ENCODE data around the gene CHMP4B. TPM values are rescaled to one million over a fixed set of nuclear protein-coding genes. Genes with fewer than 3 reads are reported as not detected.

Gene CHMP4B
- total RNA-seq, 1 experiment from 2014 or later = 38.5 TPM

DNA sequence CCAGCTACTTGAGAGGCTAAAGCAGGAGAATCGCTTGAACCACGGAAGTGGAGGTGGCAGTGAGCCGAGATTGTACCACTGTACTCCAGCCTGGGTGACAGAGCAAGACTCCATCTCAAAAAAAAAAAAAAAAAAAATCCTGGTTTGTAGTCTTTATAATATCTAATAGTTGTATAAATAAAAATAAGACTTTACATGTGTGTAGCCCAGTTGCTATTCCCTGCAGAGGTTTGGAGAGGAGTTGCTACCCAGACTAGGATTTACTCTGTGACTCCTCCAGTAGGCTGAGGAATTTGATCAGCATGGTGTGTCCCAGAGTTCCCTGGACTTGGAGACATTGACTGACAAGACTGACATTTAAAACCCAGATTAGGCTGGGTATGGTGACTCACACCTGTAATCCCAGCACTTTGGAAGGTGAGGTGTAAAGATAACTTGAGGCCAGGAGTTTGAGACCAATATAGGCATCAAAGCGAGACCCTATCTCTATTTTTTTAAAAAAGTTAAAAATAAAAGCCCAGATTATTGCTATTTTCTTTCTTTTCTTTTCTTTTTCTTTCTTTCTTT, 10.2 kb downstream of the CHMP4B start:
- DNase-seq (ENCODE audit: low read depth) = no peak

DNA sequence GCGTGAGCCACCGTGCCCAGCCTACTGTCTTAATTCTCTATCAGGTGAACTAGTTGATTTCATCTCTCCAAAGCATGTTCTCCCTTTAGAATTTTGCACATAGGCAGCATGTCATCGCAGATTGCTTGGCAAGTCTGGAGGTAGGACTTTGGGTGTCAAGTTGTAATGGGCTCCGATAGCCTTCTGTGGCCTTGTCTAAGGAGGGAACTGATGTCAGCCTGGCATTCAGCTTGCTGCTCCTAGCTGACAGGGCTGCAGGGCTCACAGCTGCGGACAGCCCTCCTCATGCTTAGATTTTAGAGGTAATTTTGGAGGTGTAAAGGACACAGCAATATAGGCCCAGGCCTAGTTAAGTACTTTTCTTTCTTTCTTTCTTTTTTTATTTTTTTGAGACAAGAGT, 11.3 kb downstream of the CHMP4B start:
- DNase-seq (ENCODE audit: low read depth) = no peak

DNA sequence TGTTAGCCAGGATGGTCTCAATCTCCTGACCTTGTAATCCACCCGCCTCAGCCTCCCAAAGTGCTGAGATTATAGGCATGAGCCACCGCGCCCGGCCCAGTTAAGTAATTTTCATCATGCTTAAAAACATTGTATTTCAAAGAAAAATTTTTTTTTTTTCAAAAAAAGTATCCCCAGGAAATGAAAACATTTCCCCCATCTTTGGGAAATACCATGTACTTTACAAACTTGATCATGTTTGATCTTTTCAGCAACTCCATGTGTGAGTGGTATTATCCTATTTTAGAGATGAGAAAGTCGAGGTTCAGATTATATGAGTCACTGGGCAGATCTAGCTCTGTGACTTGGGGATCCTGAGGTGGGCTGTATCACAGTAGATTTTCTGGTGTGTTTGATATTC, 11.8 kb downstream of the CHMP4B start:
- no peak for DNase-seq (ENCODE audit: low read depth)

DNA sequence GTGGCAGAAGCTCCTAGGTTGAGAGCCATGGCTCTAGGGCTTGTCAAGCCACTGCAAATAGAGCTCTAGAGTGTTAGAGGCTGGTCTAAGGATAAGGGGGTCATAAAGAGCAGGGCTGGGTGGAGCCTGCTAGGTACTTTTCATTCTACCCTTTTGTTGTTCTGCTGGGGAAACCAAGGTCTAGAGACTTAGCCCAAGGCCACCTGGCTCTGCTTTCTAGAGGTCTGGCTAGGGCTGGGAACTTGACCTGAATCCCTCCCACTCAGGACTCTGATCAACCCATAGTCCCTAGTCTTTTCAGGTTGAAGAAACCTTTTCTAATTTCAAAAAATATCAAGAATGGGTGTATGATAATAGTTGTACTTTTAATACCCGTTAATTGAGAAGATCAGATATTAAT, 13.7 kb downstream of the CHMP4B start:
- no peak for DNase-seq (ENCODE audit: low read depth)

DNA sequence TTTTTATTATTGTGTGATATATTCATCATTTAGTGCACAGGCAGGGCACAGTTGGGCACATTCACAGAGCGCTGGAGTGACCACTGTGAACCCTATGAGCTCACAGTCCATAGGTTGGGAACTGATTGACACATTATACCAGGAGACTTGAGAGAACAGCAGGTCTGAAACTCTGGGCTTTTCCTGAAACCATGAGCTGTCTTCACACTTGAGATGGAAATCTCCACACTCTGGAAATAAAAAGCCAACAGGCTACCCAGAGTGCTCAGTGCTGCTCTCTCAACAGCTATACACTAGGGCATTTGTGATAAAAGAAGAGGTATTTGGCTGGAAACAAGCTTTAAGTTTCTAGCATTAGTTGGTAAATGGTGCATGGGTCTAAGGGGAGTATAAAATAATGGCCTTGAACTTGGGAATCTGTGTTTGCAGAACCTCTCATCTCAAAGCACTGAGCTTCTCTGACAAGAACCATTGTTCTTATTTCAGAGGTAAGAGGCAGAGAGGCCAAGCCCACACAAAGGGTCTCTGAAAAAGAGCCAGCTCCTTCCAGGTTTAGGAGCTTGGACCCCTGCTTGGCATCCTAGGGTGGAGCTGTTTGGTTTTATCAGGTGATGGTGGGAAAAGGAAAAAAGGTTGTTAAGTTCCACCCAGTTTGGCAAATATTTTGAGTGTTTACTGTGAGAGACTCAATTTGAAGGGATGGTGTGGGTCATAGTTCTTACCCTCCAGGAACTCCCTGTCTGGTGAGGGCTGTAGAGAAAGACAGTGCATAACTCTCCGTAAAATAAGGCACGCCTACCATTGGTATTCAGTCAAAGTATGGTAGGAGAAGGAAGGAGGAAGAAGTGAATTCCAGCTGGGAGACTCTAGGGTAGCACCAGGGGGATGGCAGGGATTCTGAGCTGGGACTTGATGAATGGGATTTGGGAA, 14.5 kb downstream of the CHMP4B start:
- no peak for DNase-seq (ENCODE audit: low read depth)

DNA sequence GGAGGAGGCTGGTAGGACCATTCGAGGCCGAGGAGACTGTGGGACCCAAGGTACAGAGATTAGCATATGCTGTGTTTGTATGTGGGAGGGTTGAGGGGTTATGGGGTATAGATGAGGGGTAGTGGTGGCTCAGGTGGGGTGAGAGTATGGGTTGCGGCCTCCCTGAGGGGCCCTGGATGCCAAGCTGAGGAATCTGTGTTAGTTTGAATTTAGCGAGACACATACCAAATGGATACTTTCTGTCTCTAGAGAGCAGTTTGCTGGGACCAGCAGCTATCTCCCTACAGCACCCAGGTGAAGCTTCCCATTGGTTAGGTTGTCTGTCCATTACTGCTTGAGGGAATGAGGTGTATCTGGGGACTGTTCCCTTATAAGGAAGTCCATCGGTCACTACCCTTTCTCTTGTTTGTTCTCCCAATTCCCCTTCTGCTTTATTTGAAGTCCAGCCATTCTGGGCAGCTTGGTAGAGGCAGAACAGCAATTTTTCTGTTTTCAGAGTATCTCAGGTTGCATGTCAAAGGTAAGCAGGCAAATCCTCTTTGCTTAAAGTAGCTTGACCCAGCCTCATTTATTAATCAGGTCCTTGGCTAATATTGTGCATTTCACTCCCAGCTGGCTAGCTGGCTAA, 15.2 kb downstream of the CHMP4B start:
- DNase-seq (ENCODE audit: low read depth) = no peak

DNA sequence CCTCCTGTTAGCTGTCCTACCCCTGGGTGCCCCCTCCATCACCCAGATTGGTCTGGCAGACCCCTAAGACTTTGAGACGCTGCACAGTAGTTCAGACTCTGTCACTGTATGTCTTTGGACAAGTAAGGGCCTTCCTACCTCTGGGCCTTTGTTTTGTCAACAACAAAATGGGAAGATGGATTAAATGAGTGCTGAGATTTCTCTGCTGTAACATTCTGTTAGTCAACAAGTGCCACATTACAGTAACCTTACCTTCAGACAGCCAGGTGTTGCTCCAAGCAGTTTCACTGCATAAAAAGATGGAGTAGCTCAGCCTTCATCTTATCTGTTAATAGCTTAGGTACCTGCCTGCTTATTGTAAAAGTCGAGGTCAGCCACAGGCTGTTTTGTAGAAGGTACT, 16.0 kb downstream of the CHMP4B start:
- DNase-seq (ENCODE audit: low read depth) = no peak

DNA sequence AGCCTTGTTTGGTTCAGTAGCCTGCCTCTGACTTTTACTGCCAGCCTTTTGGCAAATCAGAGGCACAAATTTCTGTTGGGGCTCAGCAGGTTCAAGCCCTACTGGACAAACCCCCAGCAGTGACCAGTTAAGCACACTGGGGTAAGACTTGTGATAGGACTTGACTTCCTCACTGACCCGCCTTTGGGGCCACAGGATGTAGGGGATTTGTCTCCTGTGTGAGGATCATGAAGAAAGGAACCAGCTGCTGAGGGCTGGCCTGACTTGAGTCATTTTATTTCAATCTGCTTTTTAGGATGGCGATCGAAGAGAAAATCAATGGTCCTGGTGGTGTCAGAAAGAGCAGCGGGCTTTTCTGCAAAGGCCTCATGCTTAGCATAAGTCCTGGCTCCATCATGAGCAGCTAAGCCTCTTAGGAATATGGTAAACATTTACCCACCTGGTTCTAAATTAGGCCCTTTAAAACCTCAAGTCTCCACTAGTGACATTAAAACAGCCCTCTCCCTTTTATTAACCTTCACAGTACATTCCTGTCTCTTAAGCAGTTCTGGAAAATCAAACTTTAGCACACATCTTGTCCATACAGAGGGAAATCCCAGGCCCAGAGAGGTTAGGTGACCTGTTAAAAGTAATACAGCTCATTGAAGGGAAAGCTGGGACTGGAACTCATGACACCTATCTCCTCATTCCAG, 16.6 kb downstream of the CHMP4B start:
- DNase-seq (ENCODE audit: low read depth) = no peak

DNA sequence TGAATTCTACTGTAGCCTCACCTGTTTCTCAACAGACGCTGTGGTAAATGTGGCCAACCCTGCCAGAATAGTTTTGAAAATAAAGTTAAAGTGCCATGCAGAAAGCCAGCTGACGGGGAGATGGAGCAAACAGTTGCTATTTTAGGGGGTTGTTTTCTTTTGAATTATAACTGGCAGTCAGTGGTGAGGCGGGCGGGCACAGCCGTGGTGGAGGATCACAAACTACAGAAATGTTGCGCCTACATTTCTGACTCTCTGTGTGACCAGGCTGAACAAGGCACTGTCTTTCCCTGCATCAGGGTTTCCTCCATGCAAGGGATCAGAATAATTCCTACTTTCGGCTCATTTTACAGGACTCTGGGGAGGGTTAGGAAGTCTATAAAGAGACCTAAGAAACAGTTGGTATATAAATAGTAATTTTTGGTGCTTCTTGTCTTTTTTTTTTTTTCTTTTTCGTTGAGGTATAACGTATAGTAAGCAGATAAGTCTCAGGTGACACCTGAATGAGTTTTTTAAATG, 17.2 kb downstream of the CHMP4B start:
- DNase-seq (ENCODE audit: low read depth) = no peak

DNA sequence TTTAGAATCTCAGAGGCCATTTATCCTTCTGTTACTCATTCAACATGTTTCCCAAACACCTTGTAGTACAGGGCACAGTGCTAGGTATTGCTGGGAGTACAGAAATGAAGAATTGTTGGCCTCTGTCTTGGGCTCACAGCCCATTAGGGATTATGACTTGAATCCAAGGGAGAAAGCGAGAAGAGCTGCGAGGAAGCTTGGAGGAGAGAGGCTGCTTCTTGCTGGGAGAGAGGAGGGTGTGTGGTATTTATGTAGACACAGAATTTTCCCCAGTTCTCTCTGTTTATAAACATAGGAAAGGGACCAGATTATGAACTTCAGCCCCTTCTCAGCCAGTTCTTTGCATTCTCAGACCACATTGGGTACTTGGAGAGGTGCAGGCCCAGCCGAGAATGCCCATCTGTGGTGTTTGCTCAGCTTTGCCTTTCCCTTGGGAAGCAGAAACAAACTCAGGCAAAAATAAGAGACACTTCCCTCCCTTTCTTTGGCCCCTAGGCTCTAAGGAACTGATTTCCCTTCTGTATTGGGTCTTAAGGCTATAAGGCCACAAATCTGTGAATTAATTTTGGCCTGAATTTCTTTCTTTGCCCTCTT, 17.9 kb downstream of the CHMP4B start:
- DNase-seq (ENCODE audit: low read depth) = no peak

DNA sequence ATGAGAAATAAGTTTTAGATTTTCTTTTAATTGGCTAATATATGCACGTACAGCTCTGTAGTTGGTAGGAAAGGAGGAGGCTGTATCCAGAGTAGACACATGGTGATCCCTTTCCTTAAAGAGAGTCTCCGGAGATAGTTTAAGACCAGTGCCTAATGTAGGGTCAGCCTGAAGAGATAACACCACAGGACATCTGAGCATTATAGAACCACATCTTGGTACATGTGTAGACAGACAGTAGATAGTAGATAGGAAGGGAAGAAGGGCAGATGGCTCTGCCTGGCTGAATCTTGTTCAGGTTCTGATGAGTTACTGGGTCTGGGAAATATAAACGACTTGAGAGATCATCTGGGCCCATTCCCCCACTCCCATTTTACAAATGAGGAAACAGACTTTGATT, 18.5 kb downstream of the CHMP4B start:
- DNase-seq (ENCODE audit: low read depth) = no peak

DNA sequence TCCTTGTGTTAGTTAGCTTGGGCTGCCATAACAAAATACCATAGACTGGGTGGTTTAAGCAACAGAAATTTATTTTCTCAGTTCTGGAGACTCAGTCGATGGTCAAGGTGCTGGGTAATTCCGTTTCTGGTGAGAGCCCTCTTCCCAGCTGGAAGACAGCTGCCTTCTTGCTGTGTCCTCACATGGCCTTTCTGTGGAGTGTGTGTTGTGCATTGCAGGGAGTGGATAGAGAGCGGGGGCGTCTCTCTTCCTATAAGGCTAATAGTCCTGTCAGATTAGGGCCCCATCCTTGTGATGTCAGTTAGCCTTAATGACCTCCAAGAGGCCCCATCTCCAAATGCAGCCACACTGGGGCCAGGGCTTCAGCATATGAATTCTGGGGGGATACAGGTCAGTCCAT, 19.2 kb downstream of the CHMP4B start:
- no peak for DNase-seq (ENCODE audit: low read depth)

DNA sequence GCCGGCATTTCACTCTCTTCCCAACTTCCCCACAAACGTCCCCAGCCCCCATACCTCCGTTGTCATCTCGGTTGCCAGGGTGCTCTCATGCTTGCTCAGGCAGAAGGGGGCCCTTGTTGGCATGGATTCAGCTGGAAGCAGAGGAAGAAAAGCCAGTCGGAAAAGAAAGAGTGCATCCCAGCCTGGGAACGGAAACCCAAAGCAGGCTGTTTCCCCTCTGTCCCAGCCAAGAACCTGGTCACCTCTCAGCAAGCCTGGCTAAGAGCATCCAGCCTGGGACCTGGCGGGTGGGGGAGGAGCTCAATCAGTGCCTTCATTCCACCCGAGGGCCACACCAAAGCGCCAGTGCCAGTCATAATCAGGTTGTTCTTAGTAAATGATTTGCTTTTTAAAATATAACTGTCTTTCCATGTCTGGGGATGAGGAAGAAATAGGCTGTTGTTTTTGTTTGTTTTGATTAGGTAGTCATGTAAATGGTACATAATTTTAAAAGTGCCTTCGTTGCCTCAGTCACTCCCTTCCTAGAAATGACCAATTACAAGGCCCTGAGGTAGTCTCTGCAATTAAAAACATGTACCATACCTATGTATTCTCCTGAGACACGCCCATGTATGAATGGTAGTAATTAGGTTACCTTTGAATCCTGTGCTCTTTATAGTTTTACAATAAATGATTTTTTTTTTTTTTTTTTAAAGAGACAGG, 21.1 kb downstream of the CHMP4B start:
- no peak for DNase-seq (ENCODE audit: low read depth)

DNA sequence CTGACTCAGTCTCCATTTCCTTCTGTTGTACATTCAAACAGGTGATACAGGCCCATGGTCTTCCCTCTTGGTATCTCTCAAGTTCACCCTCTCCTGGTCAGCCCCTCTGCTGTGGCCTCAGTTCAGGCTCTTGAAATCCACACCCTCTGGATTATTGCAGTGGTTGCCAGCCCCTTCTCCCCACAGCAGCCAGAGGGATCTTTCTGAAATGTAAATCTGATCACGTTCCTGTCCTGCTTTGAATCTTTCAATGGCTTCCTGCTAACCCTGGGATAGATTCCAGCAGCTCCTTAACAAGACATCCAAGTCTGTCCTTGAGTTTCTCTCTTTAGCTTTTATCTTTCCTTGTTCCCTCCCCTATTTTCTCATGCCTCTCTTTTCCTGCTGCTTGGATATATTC, 22.2 kb downstream of the CHMP4B start:
- no peak for DNase-seq (ENCODE audit: low read depth)

DNA sequence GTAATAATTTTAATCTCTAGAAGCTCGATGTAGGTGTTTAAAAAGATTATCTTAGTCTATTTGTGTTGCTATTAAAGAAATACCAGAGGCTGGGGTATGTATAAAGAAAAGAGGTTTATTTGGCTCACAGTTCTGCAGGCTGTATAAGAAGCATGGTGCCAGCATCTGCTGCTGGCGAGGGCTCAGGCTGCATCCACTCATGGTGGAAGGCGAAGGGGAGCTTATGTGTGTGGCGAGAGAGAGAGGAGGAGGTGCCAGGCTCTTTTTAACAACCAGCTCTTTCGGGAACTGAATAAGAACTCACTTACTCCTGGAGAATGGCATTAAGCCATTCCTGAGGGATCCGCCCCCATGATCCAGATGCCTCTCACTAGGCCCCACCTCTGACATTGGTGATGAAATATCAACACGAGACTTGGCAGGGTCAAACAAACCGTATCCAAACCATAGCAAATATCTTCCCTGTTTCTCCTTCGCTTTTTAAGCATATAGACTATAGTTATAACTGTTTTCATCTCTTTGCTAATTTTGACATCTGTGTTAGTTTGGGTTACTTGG, 24.5 kb downstream of the CHMP4B start:
- DNase-seq (ENCODE audit: low read depth) = no peak

DNA sequence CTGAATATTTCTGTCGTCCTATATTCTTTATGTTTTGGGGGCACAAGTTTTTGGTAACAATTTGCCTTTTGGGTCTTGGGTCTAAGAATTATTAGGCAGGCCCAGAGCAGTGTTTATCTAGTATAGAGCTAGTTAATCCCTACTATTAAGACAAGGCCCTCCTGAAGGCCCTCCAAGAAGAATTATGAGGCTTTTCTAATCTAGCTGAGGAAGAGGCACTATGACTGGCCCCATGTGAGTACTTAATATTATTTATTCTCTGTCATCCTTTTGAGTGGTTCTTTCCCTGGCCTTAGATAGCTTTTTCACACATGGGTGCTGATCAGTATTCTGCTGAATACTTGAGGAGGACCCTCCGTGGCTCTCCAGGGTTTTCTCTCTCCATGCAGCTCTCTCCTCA, 25.1 kb downstream of the CHMP4B start:
- no peak for DNase-seq (ENCODE audit: low read depth)

DNA sequence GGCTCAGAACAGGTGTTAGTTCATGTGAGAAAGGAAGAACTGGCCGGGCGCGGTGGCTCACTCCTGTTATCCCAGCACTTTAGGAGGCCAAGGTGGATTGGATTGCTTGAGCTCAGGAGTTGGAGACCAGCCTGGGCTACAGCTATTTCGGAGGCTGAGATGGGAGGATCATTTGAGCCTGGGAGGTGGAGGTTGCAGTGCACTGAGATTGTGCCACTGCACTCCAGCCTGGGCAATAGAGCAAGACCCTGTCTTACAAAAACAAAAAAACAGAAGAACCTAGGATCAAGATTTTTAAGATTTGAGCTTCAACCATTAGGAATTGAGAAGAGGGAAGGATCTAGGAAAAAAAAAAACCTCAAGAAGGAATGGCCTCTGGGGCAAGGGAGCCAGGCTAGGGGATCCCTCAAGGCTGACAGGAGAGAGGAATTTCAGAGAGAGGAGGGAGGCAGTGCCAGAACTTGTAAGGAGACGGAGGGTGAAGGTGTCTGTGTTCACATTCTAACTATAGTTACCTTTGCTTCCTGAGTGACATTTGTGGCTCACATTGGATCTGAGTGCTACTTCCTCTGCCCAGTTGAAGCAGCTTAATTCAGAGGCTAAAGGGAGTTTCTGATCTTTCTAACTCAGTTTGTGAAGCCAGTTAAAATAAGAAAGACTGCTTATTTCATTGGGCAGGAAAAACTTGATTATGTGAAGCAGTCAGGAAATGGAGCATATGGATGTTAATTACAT, 26.1 kb downstream of the CHMP4B start:
- DNase-seq (ENCODE audit: low read depth) = no peak

DNA sequence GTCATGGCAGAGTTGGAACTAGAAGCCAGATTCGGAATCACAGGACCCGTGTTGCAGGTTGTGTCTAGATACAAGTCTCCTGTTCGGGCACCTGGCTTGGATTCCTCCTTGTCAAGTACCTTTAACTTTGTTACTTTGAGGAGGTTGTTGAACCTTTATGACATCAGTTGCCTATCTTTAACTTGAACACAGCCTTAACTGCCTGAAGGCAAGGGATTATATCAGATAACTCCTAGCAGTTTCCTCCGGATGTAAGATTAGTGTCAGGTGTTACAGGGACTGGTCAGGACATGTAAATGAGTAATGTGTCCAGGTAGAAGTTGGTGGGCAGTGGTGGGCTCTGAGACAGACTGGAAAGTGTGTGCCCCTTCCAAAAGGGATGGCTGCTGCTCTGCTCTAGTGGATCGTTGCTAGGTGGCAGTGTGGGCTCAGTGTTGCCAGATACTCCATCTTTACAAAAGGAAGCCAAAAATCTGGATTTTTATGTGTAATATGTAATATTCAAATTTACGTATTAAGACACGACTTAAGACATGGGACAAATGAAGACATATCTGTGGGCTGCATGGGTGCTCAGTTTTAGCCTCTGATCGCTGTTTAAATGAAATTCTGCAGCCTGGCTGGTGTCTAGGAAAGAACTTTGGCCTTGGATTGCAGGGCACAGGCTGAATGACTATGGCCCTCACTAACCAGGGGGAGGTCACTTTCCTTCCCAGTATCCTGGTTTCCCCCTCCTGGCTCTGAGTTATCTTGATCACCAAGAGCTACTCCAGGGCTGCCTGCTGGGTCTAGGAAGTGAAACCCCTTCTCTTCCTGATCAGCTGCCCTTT, 27.1 kb downstream of the CHMP4B start:
- DNase-seq (ENCODE audit: low read depth) = no peak

DNA sequence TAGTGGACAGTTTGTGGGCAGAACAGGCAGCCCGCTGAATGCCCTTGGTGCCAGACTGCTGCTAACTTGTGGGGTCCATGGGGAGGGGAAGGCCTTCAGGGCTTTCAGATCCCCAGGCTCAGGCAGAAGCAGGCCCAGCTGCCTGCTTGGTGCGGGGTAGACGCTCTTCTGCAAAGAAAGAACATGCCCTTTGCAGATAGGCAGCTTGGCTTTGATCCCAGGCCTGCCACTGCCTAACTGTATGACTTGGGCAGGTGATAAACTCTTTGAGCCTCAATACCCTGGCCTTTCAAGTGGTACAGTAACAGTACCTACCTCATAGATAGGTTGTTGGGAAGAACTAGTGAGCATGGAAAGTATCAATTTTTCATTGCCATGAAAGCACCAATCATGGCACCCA, 28.4 kb downstream of the CHMP4B start:
- DNase-seq (ENCODE audit: low read depth) = no peak
